B cell (primary cell): Measurements from ENCODE around the gene MRPL18. TPM values are rescaled to one million over a fixed set of nuclear protein-coding genes. Genes with fewer than 3 reads are reported as not detected.

Experiments
- ATAC-seq: fragments of 200-7000 bp; cut with Tn5 transposase; one replicate; pipeline ENCODE4 v1.10.0; 2021; ENCODE audit warnings: low read depth, mild to moderate bottlenecking, moderate number of reproducible peaks, moderate library complexity
- CTCF ChIA-PET: fragments of 350-600 bp; sonication (Branson Sonifier 250); formaldehyde crosslinking; loops from one replicate; lab custom pipeline; 2021; ENCODE audit warnings: antibody characterized with exemption, inconsistent platforms; lab: Charles Lee
- POLR2A ChIA-PET: fragments of 350-600 bp; sonication (Branson Sonifier 250); formaldehyde crosslinking; loops from one replicate; lab custom pipeline; 2021; ENCODE audit warnings: antibody characterized with exemption; lab: Charles Lee
- DNase-seq: peaks from one replicate; pipeline ENCODE4 v3.0.0; 2013
- H2AFZ ChIP-seq: 2 replicates; pipeline ENCODE4 v1.6.1; 2012; ENCODE audit warnings: mild to moderate bottlenecking, low read depth, low read length; ENCODE audit not compliant: insufficient read depth, poor library complexity, severe bottlenecking
- H3K27ac ChIP-seq, 2 donors: 1 replicate in 1 of 2; 2 replicates in 1 of 2; pipeline ENCODE4 v1.5.1; 2012 to 2013; ENCODE audit warnings: low read length in 2 of 2, mild to moderate bottlenecking in 2 of 2, moderate library complexity in 1 of 2
- H3K27me3 ChIP-seq, 4 experiments: fragments of 200-600 bp in 1 of 4; sonication (generic) in 1 of 4; replicated peaks in 1 of 4; 1 replicate in 2 of 4; 2 replicates in 2 of 4; pipeline versions ENCODE4 v1.6.1 to v1.7.0; 2013 to 2016; ENCODE audit warnings: low read length in 3 of 4, mild to moderate bottlenecking in 2 of 4, mixed read lengths in 1 of 4, moderate library complexity in 1 of 4; ENCODE audit not compliant: insufficient read depth in 4 of 4, control insufficient read depth in 3 of 4; ENCODE audit errors: control extremely low read depth in 1 of 4
- H3K36me3 ChIP-seq, 2 experiments: replicated peaks in 1 of 2; 1 replicate in 1 of 2; 2 replicates in 1 of 2; pipeline versions ENCODE4 v1.6.1 to v1.7.1; 2013; ENCODE audit warnings: low read length in 1 of 2; ENCODE audit not compliant: insufficient read depth in 2 of 2, control insufficient read depth in 1 of 2; ENCODE audit errors: control extremely low read depth in 1 of 2, extremely low read depth in 1 of 2
- H3K4me1 ChIP-seq, 2 donors: fragments of 200-600 bp in 1 of 2; sonication (generic) in 1 of 2; 1 replicate in 1 of 2; 2 replicates in 1 of 2; pipeline versions ENCODE4 v1.5.1 to v1.6.1; 2013 to 2017; ENCODE audit warnings: low read length in 2 of 2; ENCODE audit not compliant: control insufficient read depth in 2 of 2, insufficient read depth in 2 of 2
- H3K4me2 ChIP-seq: replicated peaks from 2 replicates; pipeline ENCODE3; 2012; ENCODE audit warnings: mild to moderate bottlenecking, low read depth, low read length; ENCODE audit not compliant: poor library complexity, severe bottlenecking
- H3K4me3 ChIP-seq, 5 experiments: fragments of 200-600 bp in 1 of 5; sonication (generic) in 1 of 5; 1 replicate in 3 of 5; 2 replicates in 2 of 5; pipeline versions ENCODE4 v1.5.1 to v1.7.0; 2011 to 2016; ENCODE audit warnings: low read length in 4 of 5, mild to moderate bottlenecking in 4 of 5, low read depth in 2 of 5, control low read depth in 1 of 5, moderate library complexity in 1 of 5; ENCODE audit not compliant: insufficient read depth in 1 of 5; ENCODE audit errors: control extremely low read depth in 1 of 5, extremely low read depth in 1 of 5
- H3K79me2 ChIP-seq: fragments of 200-600 bp; sonication (generic); one replicate; pipeline ENCODE4 v1.6.0; 2016; ENCODE audit warnings: low read length; ENCODE audit not compliant: control insufficient read depth, insufficient read depth
- H3K9ac ChIP-seq: fragments of 200-600 bp; sonication (generic); 2 replicates; pipeline ENCODE4 v1.6.1; 2017; ENCODE audit warnings: mild to moderate bottlenecking, low read length, moderate library complexity
- H3K9me3 ChIP-seq, 3 donors: one replicate each; pipeline versions ENCODE4 v1.6.1 to v1.7.1; 2013; ENCODE audit warnings: low read length in 2 of 3; ENCODE audit not compliant: control insufficient read depth in 2 of 3, insufficient read depth in 1 of 3; ENCODE audit errors: control extremely low read depth in 1 of 3
- H4K20me1 ChIP-seq: 2 replicates; pipeline ENCODE4 v1.6.0; 2012; ENCODE audit warnings: mild to moderate bottlenecking, low read length; ENCODE audit not compliant: insufficient read depth, control insufficient read depth, poor library complexity, severe bottlenecking
- H3K27ac Mint-ChIP-seq: one replicate; pipeline ENCODE4 v1.8.0; 2021; ENCODE audit warnings: mixed read lengths
- H3K27me3 Mint-ChIP-seq: one replicate; pipeline ENCODE4 v1.8.0; 2021; ENCODE audit warnings: mixed read lengths
- H3K4me1 Mint-ChIP-seq: one replicate; pipeline ENCODE4 v1.8.0; 2021; ENCODE audit warnings: mixed read lengths
- H3K4me3 Mint-ChIP-seq: one replicate; pipeline ENCODE4 v1.8.0; 2021; ENCODE audit warnings: mixed read lengths
- H3K9me3 Mint-ChIP-seq: one replicate; pipeline ENCODE4 v1.8.0; 2022; ENCODE audit warnings: mixed read lengths; ENCODE audit not compliant: insufficient read depth
- EZH2 ChIP-seq: IDR thresholded peaks from 2 replicates; pipeline ENCODE4 v1.6.1; 2012; ENCODE audit warnings: borderline replicate concordance, low read depth, mild to moderate bottlenecking, moderate library complexity, low read length; ENCODE audit not compliant: insufficient read depth, poor library complexity, severe bottlenecking
- WGBS: methylation state at CpG from one replicate; pipeline ENCODE4 v1.1.5; 2013; ENCODE audit warnings: missing lambda C conversion rate; ENCODE audit not compliant: insufficient coverage; 5-methylcytosine and 5-hydroxymethylcytosine counted together
- intact Hi-C: fragments of 100-400 bp; cut with micrococcal nuclease; formaldehyde crosslinking; loops from one replicate; pipeline ENCODE4 v1.10.0; 2022
- polyA plus RNA-seq: library from polyadenylated mRNA; depleted of rRNA; stranded (reverse); fragments of >200 nt; gene quantifications from 2 replicates; pipeline ENCODE4 v1.2.3, GENCODE V29; 2012
- total RNA-seq, 2 donors: library from RNA; stranded (reverse); fragments of 120-200 nt in 1 of 2; gene quantifications; 1 replicate in 1 of 2; 2 replicates in 1 of 2; pipeline versions ENCODE4 v1.2.3 to v1.2.4, GENCODE V29; 2013 to 2022
- TF ChIP-seq, protein P1 (sequence below): fragments of 200-600 bp; IDR thresholded peaks from one replicate; pipeline ENCODE4 v1.8.0; 2022; ENCODE audit warnings: antibody characterized with exemption, mild to moderate bottlenecking

Gene MRPL18
- total and polyA plus RNA-seq, 2 donors (not counting 1 experiment from before 2014, with no cell fraction given) = 32.1 to 35.1 TPM

DNA sequence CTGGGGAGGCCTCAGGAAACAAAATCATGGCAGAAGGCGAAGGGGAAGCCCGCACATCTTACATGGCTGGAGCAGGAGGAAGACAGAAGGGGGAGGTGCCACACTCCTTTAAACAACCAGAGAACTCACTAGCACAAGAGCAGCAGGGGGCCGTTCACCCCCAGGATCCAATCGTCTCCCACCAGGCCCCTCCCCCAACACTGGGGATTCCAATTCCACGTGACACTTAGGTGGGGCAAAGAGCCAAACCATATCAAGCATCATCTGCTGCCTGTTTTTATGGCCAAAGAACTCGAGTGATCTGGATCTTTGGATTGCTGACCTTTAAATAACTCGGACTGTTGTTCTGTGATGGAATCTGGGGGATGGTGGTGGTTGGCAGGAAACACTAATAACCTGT lies 37.8 kb downstream of the MRPL18 start:
- H3K4me3 Mint-ChIP-seq = no peak overlapping the region
- Histone ChIP-seq H3K4me1 (peaks cover 15 to 18% of the 10 kb centered on the region in 2 donors), H3K36me3 (no peaks in the 10 kb centered on the region), H3K9ac (no peak overlapping the region), H3K4me2 (no peak overlapping the region), H2AFZ (no peak overlapping the region), H3K27ac (no peak overlapping the region), H3K9me3 (peaks cover 0 to 7% (median 0%) of the 10 kb centered on the region in 3 donors), H3K4me3 (no peak overlapping the region), H3K79me2 (no peaks in the 10 kb centered on the region), H4K20me1 (no peaks in the 10 kb centered on the region), H3K27me3 (no peaks in the 10 kb centered on the region)
- no peak overlapping the region for H3K27ac Mint-ChIP-seq
- H3K4me1 Mint-ChIP-seq = peaks cover 10% of the 10 kb centered on the region
- DNase-seq (no peak), ATAC-seq (no peak)
- intact Hi-C loops = no loop called here
- WGBS = 83% methylated on average over 4 of the region's 7 CpGs
- no peaks in the 10 kb centered on the region for H3K27me3 Mint-ChIP-seq
- TF ChIP-seq, protein P1, sequence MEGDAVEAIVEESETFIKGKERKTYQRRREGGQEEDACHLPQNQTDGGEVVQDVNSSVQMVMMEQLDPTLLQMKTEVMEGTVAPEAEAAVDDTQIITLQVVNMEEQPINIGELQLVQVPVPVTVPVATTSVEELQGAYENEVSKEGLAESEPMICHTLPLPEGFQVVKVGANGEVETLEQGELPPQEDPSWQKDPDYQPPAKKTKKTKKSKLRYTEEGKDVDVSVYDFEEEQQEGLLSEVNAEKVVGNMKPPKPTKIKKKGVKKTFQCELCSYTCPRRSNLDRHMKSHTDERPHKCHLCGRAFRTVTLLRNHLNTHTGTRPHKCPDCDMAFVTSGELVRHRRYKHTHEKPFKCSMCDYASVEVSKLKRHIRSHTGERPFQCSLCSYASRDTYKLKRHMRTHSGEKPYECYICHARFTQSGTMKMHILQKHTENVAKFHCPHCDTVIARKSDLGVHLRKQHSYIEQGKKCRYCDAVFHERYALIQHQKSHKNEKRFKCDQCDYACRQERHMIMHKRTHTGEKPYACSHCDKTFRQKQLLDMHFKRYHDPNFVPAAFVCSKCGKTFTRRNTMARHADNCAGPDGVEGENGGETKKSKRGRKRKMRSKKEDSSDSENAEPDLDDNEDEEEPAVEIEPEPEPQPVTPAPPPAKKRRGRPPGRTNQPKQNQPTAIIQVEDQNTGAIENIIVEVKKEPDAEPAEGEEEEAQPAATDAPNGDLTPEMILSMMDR = no peak
- no peak for TF ChIP-seq EZH2
- ChIA-PET POLR2A (no interaction called here), CTCF (no interaction called here)
- peaks cover 3% of the 10 kb centered on the region for H3K9me3 Mint-ChIP-seq

DNA sequence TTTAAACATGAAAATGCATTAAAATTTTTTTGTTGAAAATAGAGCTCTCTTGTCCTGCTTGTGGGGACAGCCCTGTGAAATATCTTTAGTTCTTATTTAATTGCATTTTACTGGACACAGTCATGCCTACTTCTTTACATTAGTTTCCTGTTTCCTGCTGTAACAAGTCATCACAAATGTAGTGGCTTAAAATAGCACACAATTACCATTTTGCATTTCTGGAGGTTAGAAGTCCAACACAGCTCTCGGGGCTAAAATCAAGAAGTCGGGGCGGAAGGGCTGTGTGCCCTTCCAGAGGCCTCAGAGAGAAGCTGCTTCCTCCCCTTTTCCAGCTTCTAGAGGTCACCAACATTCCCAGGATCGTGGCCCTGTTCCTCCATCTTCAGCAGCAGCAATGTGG lies 39.3 kb downstream of the MRPL18 start:
- H3K27ac ChIP-seq = peak overlapping the region in 1 of 2 donors; percentile 36
- H2AFZ ChIP-seq = peak overlapping the region; percentile 32
- H3K4me3 Mint-ChIP-seq = peak overlapping the region; percentile 41
- H3K9me3 Mint-ChIP-seq = no peaks in the 10 kb centered on the region
- DNase-seq (no peak), ATAC-seq (no peak)
- H4K20me1 ChIP-seq = no peaks in the 10 kb centered on the region
- CTCF ChIA-PET = interaction anchor here (0.5 to 1.4 kb wide), 3 partner anchors 34 to 480 kb away, joined by 3 to 5 read pairs (median 3); no protein-coding TSS in a partner anchor
- intact Hi-C loops = no loop called here
- whole genome bisulfite sequencing = 4% methylated on average over 4 of the region's 4 CpGs
- no peaks in the 10 kb centered on the region for H3K79me2 ChIP-seq
- no peaks in the 10 kb centered on the region for H3K36me3 ChIP-seq
- H3K4me1 ChIP-seq = peaks cover 15 to 18% of the 10 kb centered on the region in 2 donors
- H3K9ac ChIP-seq = no peak overlapping the region
- no peak for TF ChIP-seq EZH2
- TF ChIP-seq, protein P1 = no peak
- no peak overlapping the region for H3K4me3 ChIP-seq
- H3K4me1 Mint-ChIP-seq = peaks cover 10% of the 10 kb centered on the region
- H3K27me3 Mint-ChIP-seq = no peaks in the 10 kb centered on the region
- H3K27me3 ChIP-seq = no peaks in the 10 kb centered on the region
- peak overlapping the region; percentile 47 for H3K4me2 ChIP-seq
- no peak overlapping the region for H3K27ac Mint-ChIP-seq
- H3K9me3 ChIP-seq = no peaks in the 10 kb centered on the region
- POLR2A ChIA-PET = no interaction called here
